IMR-90 (cell line): ENCODE results near the gene AGPAT3.

ENCODE experiments used
- CEBPB ChIP-seq: IDR thresholded peaks from 2 replicates; pipeline ENCODE4 v1.6.1; 2012; ENCODE audit warnings: low read depth, low read length, improper control_type of control experiment
- CHD1 ChIP-seq: IDR thresholded peaks from 2 replicates; pipeline ENCODE4 v1.6.1; 2012; ENCODE audit warnings: low read depth, low read length, improper control_type of control experiment
- FOS ChIP-seq: fragments of 150-350 bp; IDR thresholded peaks from 2 replicates; pipeline ENCODE4 v1.6.1; 2016; ENCODE audit warnings: low read depth, low read length
- MAZ ChIP-seq: IDR thresholded peaks from 2 replicates; pipeline ENCODE4 v1.6.1; 2012; ENCODE audit warnings: low read depth, mild to moderate bottlenecking, low read length, improper control_type of control experiment, moderate library complexity, borderline replicate concordance
- POLR2A ChIP-seq: IDR thresholded peaks from 2 replicates; pipeline ENCODE4 v1.6.1; 2012; ENCODE audit warnings: mild to moderate bottlenecking, low read depth, low read length
- RCOR1 ChIP-seq: IDR thresholded peaks from 2 replicates; pipeline ENCODE4 v1.6.1; 2012; ENCODE audit warnings: mild to moderate bottlenecking, low read length, improper control_type of control experiment; ENCODE audit not compliant: insufficient replicate concordance
- SMC3 ChIP-seq: fragments of 150-350 bp; IDR thresholded peaks from 2 replicates; pipeline ENCODE4 v1.6.1; 2016; ENCODE audit warnings: low read depth, mild to moderate bottlenecking, antibody characterized with exemption, low read length, moderate library complexity
- USF2 ChIP-seq: fragments of 150-350 bp; IDR thresholded peaks from 2 replicates; pipeline ENCODE4 v1.6.1; 2017; ENCODE audit warnings: mild to moderate bottlenecking, antibody characterized with exemption, low read length, low read depth
- TF ChIP-seq, protein P1 (sequence below): conservative IDR thresholded peaks from 2 replicates; pipeline ENCODE4 v1.5.1; 2012; ENCODE audit warnings: mild to moderate bottlenecking, low read depth, low read length, improper control_type of control experiment

GRCh38 chr21:43825242-43825935, 39.6 kb upstream of the AGPAT3 start:
- TF ChIP-seq, protein P1, sequence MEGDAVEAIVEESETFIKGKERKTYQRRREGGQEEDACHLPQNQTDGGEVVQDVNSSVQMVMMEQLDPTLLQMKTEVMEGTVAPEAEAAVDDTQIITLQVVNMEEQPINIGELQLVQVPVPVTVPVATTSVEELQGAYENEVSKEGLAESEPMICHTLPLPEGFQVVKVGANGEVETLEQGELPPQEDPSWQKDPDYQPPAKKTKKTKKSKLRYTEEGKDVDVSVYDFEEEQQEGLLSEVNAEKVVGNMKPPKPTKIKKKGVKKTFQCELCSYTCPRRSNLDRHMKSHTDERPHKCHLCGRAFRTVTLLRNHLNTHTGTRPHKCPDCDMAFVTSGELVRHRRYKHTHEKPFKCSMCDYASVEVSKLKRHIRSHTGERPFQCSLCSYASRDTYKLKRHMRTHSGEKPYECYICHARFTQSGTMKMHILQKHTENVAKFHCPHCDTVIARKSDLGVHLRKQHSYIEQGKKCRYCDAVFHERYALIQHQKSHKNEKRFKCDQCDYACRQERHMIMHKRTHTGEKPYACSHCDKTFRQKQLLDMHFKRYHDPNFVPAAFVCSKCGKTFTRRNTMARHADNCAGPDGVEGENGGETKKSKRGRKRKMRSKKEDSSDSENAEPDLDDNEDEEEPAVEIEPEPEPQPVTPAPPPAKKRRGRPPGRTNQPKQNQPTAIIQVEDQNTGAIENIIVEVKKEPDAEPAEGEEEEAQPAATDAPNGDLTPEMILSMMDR: no peak
- TF ChIP-seq POLR2A (no peak), MAZ (no peak), RCOR1 (no peak), SMC3 (no peak), CEBPB (no peak), CHD1 (no peak), FOS (no peak), USF2 (no peak)
